SK-N-SH treated with all-trans-retinoic acid at 6 μM for 48 hours (cell line): ENCODE data around the gene EVX1.

Experiments
- BACH2 ChIP-seq: fragments of 250-450 bp; sonication (Bioruptor Pico); IDR thresholded peaks from 2 replicates; pipeline ENCODE4 v1.9.0; 2021; ENCODE audit warnings: mild to moderate bottlenecking, borderline replicate concordance
- OSR1 ChIP-seq: fragments of 250-450 bp; sonication (Bioruptor Pico); IDR thresholded peaks from 2 replicates; pipeline ENCODE4 v1.8.0; 2022; ENCODE audit warnings: moderate library complexity, mild to moderate bottlenecking, inconsistent platforms
- RARB ChIP-seq: fragments of 250-450 bp; sonication (Bioruptor Pico); IDR thresholded peaks from 2 replicates; pipeline ENCODE4 v1.8.0; 2021; ENCODE audit warnings: mild to moderate bottlenecking, moderate library complexity
- SNAI2 ChIP-seq: fragments of 250-450 bp; sonication (Bioruptor Pico); IDR thresholded peaks from 2 replicates; pipeline ENCODE4 v1.5.0; 2020; ENCODE audit warnings: mild to moderate bottlenecking, moderate library complexity
- TCF4 ChIP-seq: fragments of 250-450 bp; sonication (Bioruptor Pico); IDR thresholded peaks from 2 replicates; pipeline ENCODE4 v1.8.0; 2021; ENCODE audit warnings: mild to moderate bottlenecking, moderate library complexity, borderline replicate concordance
- ZFP3 ChIP-seq: fragments of 250-450 bp; sonication (Bioruptor Pico); IDR thresholded peaks from 2 replicates; pipeline ENCODE4 v1.5.0; 2020; ENCODE audit warnings: mild to moderate bottlenecking, moderate library complexity
- ZFP30 ChIP-seq: fragments of 450-650 bp; formaldehyde crosslinking; IDR thresholded peaks from 2 replicates; pipeline ENCODE4 v1.5.0; 2022; ENCODE audit warnings: mild to moderate bottlenecking, moderate library complexity
- ZNF70 ChIP-seq: fragments of 450-650 bp; formaldehyde crosslinking; IDR thresholded peaks from 2 replicates; pipeline ENCODE4 v1.5.0; 2020; ENCODE audit warnings: mild to moderate bottlenecking, moderate library complexity
- ZNF8 ChIP-seq: fragments of 450-650 bp; formaldehyde crosslinking; IDR thresholded peaks from 2 replicates; pipeline ENCODE4 v1.5.0; 2020; ENCODE audit warnings: mild to moderate bottlenecking, moderate library complexity

DNA sequence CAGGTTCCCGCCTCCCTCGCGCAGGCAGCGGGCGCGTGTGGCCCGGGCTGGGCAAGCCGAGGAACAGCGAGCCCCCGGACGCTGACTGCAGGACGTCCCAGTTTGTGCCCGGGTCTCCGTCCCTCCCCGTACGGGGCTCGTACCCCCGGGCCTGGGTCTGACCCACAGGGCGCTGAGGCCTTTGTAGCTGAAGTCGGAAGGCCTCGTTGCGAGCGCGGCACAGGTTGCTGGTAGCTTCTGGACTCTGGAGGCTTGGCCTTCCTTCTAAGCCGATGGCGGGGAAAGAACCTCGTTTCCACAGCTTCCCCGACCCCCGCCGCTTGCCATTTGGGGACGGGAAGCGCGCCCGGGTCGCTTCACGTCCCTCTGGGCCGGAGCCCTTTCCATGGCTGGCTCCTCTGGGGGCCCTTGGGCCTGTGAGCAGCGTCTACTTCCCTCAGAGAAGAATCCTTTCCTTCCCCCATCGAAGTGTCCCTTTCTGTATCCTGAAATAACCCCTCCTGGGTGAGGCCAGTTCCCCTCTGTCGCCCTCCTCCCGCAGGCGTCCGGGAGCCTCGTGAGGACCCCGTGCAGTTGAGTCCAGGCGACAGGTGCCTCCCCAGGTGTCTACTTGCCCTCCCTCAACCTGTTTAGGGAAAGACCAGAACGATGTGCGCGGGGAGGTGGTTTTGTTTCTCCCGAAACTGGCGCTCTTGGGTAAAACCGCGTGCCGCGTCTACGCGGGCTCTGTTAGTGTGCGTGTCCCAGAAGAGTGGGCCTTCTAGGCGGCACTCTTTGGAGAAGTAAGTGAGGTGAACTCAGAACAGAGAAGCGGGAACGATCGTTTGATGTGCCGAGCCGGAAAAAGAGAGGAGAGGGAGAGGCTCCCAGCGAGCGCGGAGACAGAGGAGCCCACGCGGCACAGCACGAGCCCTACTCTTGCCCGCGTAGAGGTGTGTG, 9.3 kb downstream of the EVX1 start:
- TF ChIP-seq ZFP3 (no peak), BACH2 (CRISPR knock-in tag) (no peak), RARB (CRISPR knock-in tag) (no peak), SNAI2 (no peak), ZNF8 (CRISPR knock-in tag) (no peak), ZFP30 (CRISPR knock-in tag) (no peak), TCF4 (no peak), ZNF70 (CRISPR knock-in tag) (no peak), OSR1 (CRISPR knock-in tag) (no peak)
